ENCODE results near the gene CTNNBIP1. TPM values are rescaled to one million over a fixed set of nuclear protein-coding genes. Genes with fewer than 3 reads are reported as not detected.

CTNNBIP1 gene
- polyA plus RNA-seq, 1 of the 3 experiments (the other 2 are of a cell fraction): 57.6 TPM

GRCh38 chr1:9814619-9815018 is 95.5 kb downstream of the CTNNBIP1 start:
- WGBS (ENCODE audit: low lambda C conversion rate): 92% methylated on average over 6 of the region's 6 CpGs
- peaks cover 0 to 3% of the 10 kb centered on the region in 2 experiments for H3K36me3 ChIP-seq (replicated peaks in 1 of 2; ENCODE audit: control insufficient read depth in 1 of 2, insufficient read depth in 2 of 2, low read length in 1 of 2)
- POLR2A ChIA-PET: no interaction called here
- H3K9ac ChIP-seq: no peak overlapping the region
- H3K9me2 ChIP-seq: no peaks in the 10 kb centered on the region
- no peaks in the 10 kb centered on the region for H3K4me1 ChIP-seq (ENCODE audit: control insufficient read depth in 1 of 2, insufficient read depth in 2 of 2, low read depth in 1 of 2, low read length in 1 of 2)
- no peak overlapping the region for H3K4me2 ChIP-seq
- CTCF ChIA-PET: interaction anchor here (0.8 kb wide), 1 partner anchor 22 kb away, joined by 3 read pairs; no protein-coding TSS in a partner anchor
- no peak overlapping the region for H3K27ac ChIP-seq (ENCODE audit: low read depth in 2 of 2, low read length in 1 of 2)
- peaks cover 92% of the 10 kb centered on the region for H3K79me2 ChIP-seq (ENCODE audit: insufficient read depth)
- H2AFZ ChIP-seq (ENCODE audit: low read depth): no peak overlapping the region
- no peak overlapping the region for H3K4me3 ChIP-seq (ENCODE audit: low read depth in 2 of 2, low read length in 1 of 2)
- H3K9me3 ChIP-seq: no peaks in the 10 kb centered on the region
- no peak for TF ChIP-seq YY1 (IDR thresholded peaks at IDR 0.05; ENCODE audit: low read depth)
- no peak for TF ChIP-seq CHD2 (IDR thresholded peaks at IDR 0.05; ENCODE audit: low read length, partially characterized antibody)
- no peak for TF ChIP-seq FOXJ3 (CRISPR knock-in tag; IDR thresholded peaks at IDR 0.05)
- TF ChIP-seq FOXM1 (IDR thresholded peaks at IDR 0.05; ENCODE audit: low read depth): no peak
- TF ChIP-seq SMC3 (IDR thresholded peaks at IDR 0.05; ENCODE audit: low read depth, low read length): no peak
- no peak for TF ChIP-seq USF2 (IDR thresholded peaks at IDR 0.05; ENCODE audit: borderline replicate concordance, low read depth, low read length)
- no peak for TF ChIP-seq NRF1 (IDR thresholded peaks at IDR 0.05; ENCODE audit: low read depth, low read length)
- no peak for TF ChIP-seq MEF2A (IDR thresholded peaks at IDR 0.05; ENCODE audit: borderline replicate concordance, low read depth)
- no peak for TF ChIP-seq FOSL2 (IDR thresholded peaks at IDR 0.05; ENCODE audit: borderline replicate concordance, low read depth)
- H3F3A ChIP-seq (replicated peaks; ENCODE audit: insufficient read depth): peaks cover 4% of the 10 kb centered on the region
- no peak for DNase-seq
- peaks cover 8% of the 10 kb centered on the region for H4K20me1 ChIP-seq (ENCODE audit: insufficient read depth)
- H3K27me3 ChIP-seq (ENCODE audit: insufficient read depth): no peaks in the 10 kb centered on the region

DNA sequence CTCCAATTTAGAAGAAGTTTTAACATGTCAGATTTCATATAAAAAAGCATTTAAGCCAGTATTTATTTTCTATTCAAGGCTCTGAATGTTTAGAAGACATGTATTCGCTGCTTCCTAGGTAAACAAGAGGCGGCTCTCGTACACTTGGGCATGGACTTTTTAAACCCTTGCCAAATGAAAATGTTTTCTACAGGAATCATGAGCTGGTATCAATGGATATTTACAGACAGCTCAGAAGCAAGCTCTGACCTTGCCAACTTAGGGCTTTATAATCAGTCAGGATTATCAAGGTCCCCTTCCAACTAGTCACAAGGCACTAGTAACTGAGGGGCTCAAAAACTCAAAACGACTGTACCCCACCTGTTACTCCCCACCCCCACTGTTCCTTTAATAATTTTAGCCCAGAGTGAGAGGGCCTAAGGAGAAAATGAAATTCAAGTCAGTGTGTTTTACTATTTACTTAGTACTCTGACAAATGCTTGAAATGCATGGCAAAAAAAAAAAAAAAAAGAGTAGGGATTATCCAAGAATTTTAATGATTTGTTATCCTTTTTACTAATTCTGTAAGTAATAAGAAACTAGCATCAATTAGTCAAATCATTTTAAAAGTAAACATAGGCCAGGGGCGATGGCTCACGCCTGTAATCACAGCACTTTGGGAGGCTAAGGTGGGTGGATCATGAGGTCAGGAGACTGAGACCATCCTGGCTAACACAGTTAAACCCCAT is 98.7 kb downstream of the CTNNBIP1 start:
- WGBS (ENCODE audit: low lambda C conversion rate): 84% methylated on average over 6 of the region's 6 CpGs
- Histone ChIP-seq H3F3A (replicated peaks; ENCODE audit: insufficient read depth) (no peaks in the 10 kb centered on the region), H3K9ac (no peak overlapping the region), H3K4me2 (no peak overlapping the region), H3K79me2 (ENCODE audit: insufficient read depth) (peaks cover 92% of the 10 kb centered on the region), H3K4me1 (ENCODE audit: control insufficient read depth in 1 of 2, insufficient read depth in 2 of 2, low read depth in 1 of 2, low read length in 1 of 2) (peaks cover 0 to 4% of the 10 kb centered on the region in 2 experiments; a peak in 1 of 4 replicates), H3K27me3 (ENCODE audit: insufficient read depth) (no peaks in the 10 kb centered on the region), H3K36me3 (replicated peaks in 1 of 2; ENCODE audit: control insufficient read depth in 1 of 2, insufficient read depth in 2 of 2, low read length in 1 of 2) (no peaks in the 10 kb centered on the region), H3K4me3 (ENCODE audit: low read depth in 2 of 2, low read length in 1 of 2) (no peak overlapping the region), H4K20me1 (ENCODE audit: insufficient read depth) (peaks cover 17% of the 10 kb centered on the region; the same call in 1 of the 2 replicates), H2AFZ (ENCODE audit: low read depth) (no peak overlapping the region), H3K9me3 (no peaks in the 10 kb centered on the region), H3K27ac (ENCODE audit: low read depth in 2 of 2, low read length in 1 of 2) (no peak overlapping the region), H3K9me2 (no peaks in the 10 kb centered on the region)
- ChIA-PET POLR2A (no interaction called here), CTCF (no interaction called here)
- TF ChIP-seq MEF2A (IDR thresholded peaks at IDR 0.05; ENCODE audit: borderline replicate concordance, low read depth) (no peak), SIN3A (IDR thresholded peaks at IDR 0.05; ENCODE audit: borderline replicate concordance, low read depth, low read length) (no peak), EP300 (IDR thresholded peaks at IDR 0.05; ENCODE audit: borderline replicate concordance in 1 of 2, low read depth in 1 of 2, low read length in 1 of 2) (no peak), REST (IDR thresholded peaks at IDR 0.05; ENCODE audit: low read depth, low read length) (no peak), POLR2AphosphoS5 (IDR thresholded peaks at IDR 0.05; ENCODE audit: low read depth, low read length) (no peak), YY1 (IDR thresholded peaks at IDR 0.05; ENCODE audit: low read depth) (no peak), RXRA (IDR thresholded peaks at IDR 0.05; ENCODE audit: borderline replicate concordance, low read depth) (no peak), GABPA (IDR thresholded peaks at IDR 0.05; ENCODE audit: low read depth) (no peak), JUND (IDR thresholded peaks at IDR 0.05) (no peak)
- TF ChIP-seq, protein P1, sequence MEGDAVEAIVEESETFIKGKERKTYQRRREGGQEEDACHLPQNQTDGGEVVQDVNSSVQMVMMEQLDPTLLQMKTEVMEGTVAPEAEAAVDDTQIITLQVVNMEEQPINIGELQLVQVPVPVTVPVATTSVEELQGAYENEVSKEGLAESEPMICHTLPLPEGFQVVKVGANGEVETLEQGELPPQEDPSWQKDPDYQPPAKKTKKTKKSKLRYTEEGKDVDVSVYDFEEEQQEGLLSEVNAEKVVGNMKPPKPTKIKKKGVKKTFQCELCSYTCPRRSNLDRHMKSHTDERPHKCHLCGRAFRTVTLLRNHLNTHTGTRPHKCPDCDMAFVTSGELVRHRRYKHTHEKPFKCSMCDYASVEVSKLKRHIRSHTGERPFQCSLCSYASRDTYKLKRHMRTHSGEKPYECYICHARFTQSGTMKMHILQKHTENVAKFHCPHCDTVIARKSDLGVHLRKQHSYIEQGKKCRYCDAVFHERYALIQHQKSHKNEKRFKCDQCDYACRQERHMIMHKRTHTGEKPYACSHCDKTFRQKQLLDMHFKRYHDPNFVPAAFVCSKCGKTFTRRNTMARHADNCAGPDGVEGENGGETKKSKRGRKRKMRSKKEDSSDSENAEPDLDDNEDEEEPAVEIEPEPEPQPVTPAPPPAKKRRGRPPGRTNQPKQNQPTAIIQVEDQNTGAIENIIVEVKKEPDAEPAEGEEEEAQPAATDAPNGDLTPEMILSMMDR (IDR thresholded peaks at IDR 0.05): no peak
- DNase-seq: no peak

Data from SK-N-SH (cell line).